Measurements from ENCODE around the gene GZF1.
A peak's percentile ranks its signal among the peaks of the same experiment; 100 is the strongest.

GZF1 gene

DNA sequence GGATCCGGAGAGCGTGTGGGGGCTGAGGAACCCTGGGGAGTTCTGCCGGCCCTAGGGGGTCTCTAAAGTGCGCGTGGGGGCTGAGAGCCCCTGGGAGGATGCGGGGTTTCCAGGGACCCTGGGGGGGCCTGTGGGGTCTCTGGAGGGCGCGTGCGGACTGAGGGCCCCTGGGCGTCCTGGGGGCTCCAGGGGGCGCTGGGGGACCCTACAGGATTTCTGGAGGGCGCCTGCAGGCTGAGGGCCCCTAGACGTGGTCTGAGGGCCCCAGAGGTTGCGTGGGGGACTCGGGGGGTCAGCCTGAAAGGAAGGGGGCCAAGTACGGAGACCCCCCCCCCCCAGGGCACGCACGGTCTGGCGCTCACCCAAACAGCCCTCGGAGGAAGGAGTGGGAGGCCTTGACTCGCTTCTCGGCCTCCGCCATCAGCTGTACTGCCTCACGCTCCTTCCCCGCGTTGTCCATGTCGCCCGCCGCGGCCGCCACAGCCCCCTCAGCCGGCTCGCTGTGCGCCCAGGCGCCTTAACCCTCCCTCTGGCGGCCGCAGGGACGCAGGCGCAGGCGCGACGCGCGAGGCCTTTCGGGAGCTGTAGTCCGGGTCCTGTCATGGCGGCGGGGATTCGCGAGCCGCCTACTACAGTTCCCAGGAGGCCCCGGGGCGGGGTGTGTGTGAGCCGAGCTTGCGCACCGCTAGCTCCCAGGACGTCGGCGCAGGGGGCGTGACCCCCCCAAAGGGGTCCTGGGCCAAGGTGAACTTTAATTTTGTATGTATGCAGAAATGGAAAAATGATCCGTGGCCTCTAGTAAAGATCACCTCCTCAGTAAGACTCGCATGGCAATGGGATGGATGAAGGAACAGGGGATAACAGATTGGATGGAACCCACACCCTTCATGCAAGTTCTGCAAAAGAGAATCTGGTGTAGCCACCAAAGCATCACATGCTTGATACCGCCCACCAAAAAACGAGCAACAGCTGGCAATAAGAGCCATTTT lies 59.3 kb downstream of the GZF1 start, which contains the start of gene NAPB:
Gene NAPB (minus strand): TSS at position 546 of the 989 bp plus-strand sequence. CDS start 86 bp downstream, at position 460.
- H3K27ac ChIP-seq (replicated peaks): peak within 1 kb of the TSS; percentile 71
- TF ChIP-seq, protein P1, sequence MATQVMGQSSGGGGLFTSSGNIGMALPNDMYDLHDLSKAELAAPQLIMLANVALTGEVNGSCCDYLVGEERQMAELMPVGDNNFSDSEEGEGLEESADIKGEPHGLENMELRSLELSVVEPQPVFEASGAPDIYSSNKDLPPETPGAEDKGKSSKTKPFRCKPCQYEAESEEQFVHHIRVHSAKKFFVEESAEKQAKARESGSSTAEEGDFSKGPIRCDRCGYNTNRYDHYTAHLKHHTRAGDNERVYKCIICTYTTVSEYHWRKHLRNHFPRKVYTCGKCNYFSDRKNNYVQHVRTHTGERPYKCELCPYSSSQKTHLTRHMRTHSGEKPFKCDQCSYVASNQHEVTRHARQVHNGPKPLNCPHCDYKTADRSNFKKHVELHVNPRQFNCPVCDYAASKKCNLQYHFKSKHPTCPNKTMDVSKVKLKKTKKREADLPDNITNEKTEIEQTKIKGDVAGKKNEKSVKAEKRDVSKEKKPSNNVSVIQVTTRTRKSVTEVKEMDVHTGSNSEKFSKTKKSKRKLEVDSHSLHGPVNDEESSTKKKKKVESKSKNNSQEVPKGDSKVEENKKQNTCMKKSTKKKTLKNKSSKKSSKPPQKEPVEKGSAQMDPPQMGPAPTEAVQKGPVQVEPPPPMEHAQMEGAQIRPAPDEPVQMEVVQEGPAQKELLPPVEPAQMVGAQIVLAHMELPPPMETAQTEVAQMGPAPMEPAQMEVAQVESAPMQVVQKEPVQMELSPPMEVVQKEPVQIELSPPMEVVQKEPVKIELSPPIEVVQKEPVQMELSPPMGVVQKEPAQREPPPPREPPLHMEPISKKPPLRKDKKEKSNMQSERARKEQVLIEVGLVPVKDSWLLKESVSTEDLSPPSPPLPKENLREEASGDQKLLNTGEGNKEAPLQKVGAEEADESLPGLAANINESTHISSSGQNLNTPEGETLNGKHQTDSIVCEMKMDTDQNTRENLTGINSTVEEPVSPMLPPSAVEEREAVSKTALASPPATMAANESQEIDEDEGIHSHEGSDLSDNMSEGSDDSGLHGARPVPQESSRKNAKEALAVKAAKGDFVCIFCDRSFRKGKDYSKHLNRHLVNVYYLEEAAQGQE (IDR thresholded peaks at IDR 0.05; ENCODE audit: insufficient replicate concordance, low read depth): no peak
- TF ChIP-seq, protein P2, sequence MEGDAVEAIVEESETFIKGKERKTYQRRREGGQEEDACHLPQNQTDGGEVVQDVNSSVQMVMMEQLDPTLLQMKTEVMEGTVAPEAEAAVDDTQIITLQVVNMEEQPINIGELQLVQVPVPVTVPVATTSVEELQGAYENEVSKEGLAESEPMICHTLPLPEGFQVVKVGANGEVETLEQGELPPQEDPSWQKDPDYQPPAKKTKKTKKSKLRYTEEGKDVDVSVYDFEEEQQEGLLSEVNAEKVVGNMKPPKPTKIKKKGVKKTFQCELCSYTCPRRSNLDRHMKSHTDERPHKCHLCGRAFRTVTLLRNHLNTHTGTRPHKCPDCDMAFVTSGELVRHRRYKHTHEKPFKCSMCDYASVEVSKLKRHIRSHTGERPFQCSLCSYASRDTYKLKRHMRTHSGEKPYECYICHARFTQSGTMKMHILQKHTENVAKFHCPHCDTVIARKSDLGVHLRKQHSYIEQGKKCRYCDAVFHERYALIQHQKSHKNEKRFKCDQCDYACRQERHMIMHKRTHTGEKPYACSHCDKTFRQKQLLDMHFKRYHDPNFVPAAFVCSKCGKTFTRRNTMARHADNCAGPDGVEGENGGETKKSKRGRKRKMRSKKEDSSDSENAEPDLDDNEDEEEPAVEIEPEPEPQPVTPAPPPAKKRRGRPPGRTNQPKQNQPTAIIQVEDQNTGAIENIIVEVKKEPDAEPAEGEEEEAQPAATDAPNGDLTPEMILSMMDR (IDR thresholded peaks at IDR 0.05; ENCODE audit: insufficient read depth, low read length): no peak
- TF ChIP-seq GABPA (IDR thresholded peaks at IDR 0.05; ENCODE audit: low read depth) (no peak), POLR2AphosphoS5 (IDR thresholded peaks at IDR 0.05; ENCODE audit: low read depth) (no peak), SPI1 (IDR thresholded peaks at IDR 0.05; ENCODE audit: borderline replicate concordance, low read depth) (no peak)

More for the DNA sequence above, 59.3 kb downstream of the GZF1 start, which contains the start of gene NAPB:
- H3K4me3 ChIP-seq (replicated peaks; ENCODE audit: insufficient read depth, low read length): peak within 1 kb of the TSS; percentile 93
- peak; percentile 75 to 93 for DNase-seq (ENCODE audit: low read depth in 1 of 2, low spot score in 1 of 2)
- H3K27me3 ChIP-seq (ENCODE audit: insufficient read depth, poor library complexity, severe bottlenecking): no peaks in the 10 kb centered on the region
